Breast epithelium (tissue), 4 donors: ENCODE measurements around the gene LEAP2. TPM values are rescaled to one million over a fixed set of nuclear protein-coding genes. Genes with fewer than 3 reads are reported as not detected.

ENCODE experiments used
- DNase-seq, 2 donors: peaks; one replicate each; pipeline ENCODE4 v3.0.0-alpha.2; 2019; ENCODE audit warnings: low spot score in 2 of 2
- H3K27ac ChIP-seq, 2 donors: fragments of 200-600 bp; sonication (generic) in 1 of 2; one replicate each; pipeline ENCODE4 v1.5.1; 2016 to 2019; ENCODE audit warnings: mild to moderate bottlenecking in 1 of 2
- H3K27me3 ChIP-seq, 2 donors: fragments of 200-600 bp; sonication (generic) in 1 of 2; one replicate each; pipeline versions ENCODE4 v1.5.1 to v1.6.0; 2017 to 2019; ENCODE audit warnings: control low read depth in 1 of 2, mild to moderate bottlenecking in 1 of 2
- H3K36me3 ChIP-seq: fragments of 200-600 bp; one replicate; pipeline ENCODE4 v1.5.1; 2019
- H3K4me1 ChIP-seq, 2 donors: fragments of 200-600 bp; sonication (generic); one replicate each; pipeline ENCODE4 v1.5.1; 2016 to 2019; ENCODE audit warnings: control low read depth in 1 of 2
- H3K4me3 ChIP-seq, 3 donors: fragments of 200-600 bp; sonication (generic); 1 replicate in 2 of 3; 2 replicates in 1 of 3; pipeline ENCODE4 v1.5.1; 2016 to 2019; ENCODE audit warnings: mild to moderate bottlenecking in 3 of 3, moderate library complexity in 2 of 3
- H3K9me3 ChIP-seq, 2 donors: fragments of 200-600 bp; sonication (generic) in 1 of 2; one replicate each; pipeline ENCODE4 v1.5.1; 2016 to 2019; ENCODE audit warnings: control low read depth in 1 of 2
- CTCF ChIP-seq, 3 donors: fragments of 450-650 bp; IDR thresholded peaks; one replicate each; pipeline ENCODE4 v1.5.1; 2016 to 2017; ENCODE audit warnings: antibody characterized with exemption in 3 of 3, mild to moderate bottlenecking in 3 of 3, moderate library complexity in 3 of 3
- POLR2A ChIP-seq: fragments of 450-650 bp; IDR thresholded peaks from one replicate; pipeline ENCODE4 v1.6.1; 2016; ENCODE audit warnings: antibody characterized with exemption, mild to moderate bottlenecking, moderate library complexity
- POLR2AphosphoS5 ChIP-seq, 3 donors: sonication (generic); formaldehyde crosslinking; IDR thresholded peaks; one replicate each; pipeline ENCODE4 v1.6.1; 2017; ENCODE audit warnings: antibody characterized with exemption in 3 of 3
- intact Hi-C: fragments of 100-400 bp; cut with DNase I; formaldehyde crosslinking; loops from one replicate; pipeline ENCODE4 v1.15.1; 2023; ENCODE audit warnings: low total_unique reads
- total RNA-seq, 3 donors: library from RNA; depleted of rRNA; stranded (reverse); fragments of >200 nt; gene quantifications; one replicate each; pipeline ENCODE4 v1.1.0, GENCODE V29; 2016

The LEAP2 gene
- 1 to 10 TPM in 2 of 3 donors, under 1 TPM in 1; 0.80 to 4.1 (median 2.9) TPM for total RNA-seq

GRCh38 chr5:132873119-132873929 lies at the start of gene LEAP2:
Gene LEAP2, plus strand, starts transcription at chr5:132873668. Its CDS starts 27 bp downstream, at chr5:132873695.
- no peaks in the 10 kb centered on the region for H3K4me1 ChIP-seq
- TF ChIP-seq CTCF (IDR thresholded peaks at IDR 0.05) (no peak), POLR2A (no peak), POLR2AphosphoS5 (IDR thresholded peaks at IDR 0.05) (no peak)
- H3K27ac ChIP-seq, result no peak within 1 kb of the TSS
- intact Hi-C loops, result no loop called here
- H3K9me3 ChIP-seq, result no peaks in the 10 kb centered on the region
- no peak for DNase-seq
- H3K27me3 ChIP-seq, result no peaks in the 10 kb centered on the region
- no peaks in the 10 kb centered on the region for H3K36me3 ChIP-seq
- H3K4me3 ChIP-seq, result no peak within 1 kb of the TSS

GRCh38 chr5:132824426-132824825 lies 49.0 kb upstream of the LEAP2 start:
- H3K4me1 ChIP-seq, result no peaks in the 10 kb centered on the region
- no peaks in the 10 kb centered on the region for H3K9me3 ChIP-seq
- no peaks in the 10 kb centered on the region for H3K36me3 ChIP-seq
- no peaks in the 10 kb centered on the region for H3K27me3 ChIP-seq
- no peak for DNase-seq
- H3K27ac ChIP-seq, result no peak overlapping the region
- TF ChIP-seq POLR2A (no peak), CTCF (IDR thresholded peaks at IDR 0.05) (no peak), POLR2AphosphoS5 (IDR thresholded peaks at IDR 0.05) (no peak)
- no peak overlapping the region for H3K4me3 ChIP-seq
- intact Hi-C loops, result no loop called here

GRCh38 chr5:132825033-132825833 lies 48.2 kb upstream of the LEAP2 start:
- Histone ChIP-seq H3K4me1 (no peaks in the 10 kb centered on the region), H3K9me3 (no peaks in the 10 kb centered on the region)
- intact Hi-C loops, result no loop called here

GRCh38 chr5:132825834-132826391 lies 47.6 kb upstream of the LEAP2 start:
- no peaks in the 10 kb centered on the region for H3K27me3 ChIP-seq
- no peak overlapping the region for H3K27ac ChIP-seq
- H3K4me1 ChIP-seq, result no peaks in the 10 kb centered on the region
- no peak overlapping the region for H3K4me3 ChIP-seq
- intact Hi-C loops, result no loop called here
- TF ChIP-seq CTCF (IDR thresholded peaks at IDR 0.05), result no peak
- TF ChIP-seq POLR2A, result no peak
- TF ChIP-seq POLR2AphosphoS5 (IDR thresholded peaks at IDR 0.05), result no peak
- no peak for DNase-seq
- H3K9me3 ChIP-seq, result no peaks in the 10 kb centered on the region
- H3K36me3 ChIP-seq, result no peaks in the 10 kb centered on the region

More at GRCh38 chr5:132825033-132825833, 48.2 kb upstream of the LEAP2 start:
- Histone ChIP-seq H3K27me3 (no peaks in the 10 kb centered on the region), H3K36me3 (no peaks in the 10 kb centered on the region), H3K27ac (no peak overlapping the region), H3K4me3 (no peak overlapping the region)
- DNase-seq, result no peak
- TF ChIP-seq CTCF (IDR thresholded peaks at IDR 0.05), result no peak
- TF ChIP-seq POLR2A, result no peak
- TF ChIP-seq POLR2AphosphoS5 (IDR thresholded peaks at IDR 0.05), result no peak
